HEK293 (cell line): ENCODE data around the gene GGNBP2.

Experiments used
- CTCF ChIA-PET: fragments of 350-600 bp; formaldehyde crosslinking; extraction: SDS; loops from one replicate; lab custom pipeline; 2021; ENCODE audit warnings: antibody characterized with exemption; lab: Yijun Ruan, JAX
- POLR2A ChIA-PET: fragments of 300-600 bp; formaldehyde crosslinking; extraction: SDS; loops from one replicate; lab custom pipeline; 2020; ENCODE audit warnings: antibody characterized with exemption, inconsistent platforms; lab: Yijun Ruan, JAX
- H3K27ac ChIP-seq: fragments of 200-500 bp; sonication (Bioruptor generic); 2 replicates; pipeline ENCODE4 v1.5.1; 2014; ENCODE audit warnings: low read depth, low read length, control low read depth, inconsistent platforms; ENCODE audit errors: extremely low read depth
- H3K36me3 ChIP-seq, 2 experiments: fragments of 200-500 bp in 1 of 2; sonication (Bioruptor generic) in 1 of 2; 1 replicate in 1 of 2; 2 replicates in 1 of 2; pipeline ENCODE4 v1.5.1; 2014 to 2017; ENCODE audit warnings: inconsistent platforms in 2 of 2, low read length in 2 of 2; ENCODE audit not compliant: control insufficient read depth in 2 of 2, insufficient read depth in 1 of 2
- H3K4me1 ChIP-seq: fragments of 200-500 bp; sonication (Bioruptor generic); 2 replicates; pipeline ENCODE4 v1.5.1; 2014; ENCODE audit warnings: mild to moderate bottlenecking, low read length, inconsistent platforms; ENCODE audit not compliant: control insufficient read depth, insufficient read depth
- H3K4me3 ChIP-seq: 2 replicates; pipeline ENCODE4 v1.5.1; 2011; ENCODE audit warnings: low read depth, mild to moderate bottlenecking, control low read depth, low read length, moderate library complexity
- H3K9me3 ChIP-seq: fragments of 200-500 bp; sonication (Bioruptor generic); 2 replicates; pipeline ENCODE4 v1.5.1; 2014; ENCODE audit warnings: low read depth, low read length, inconsistent platforms; ENCODE audit not compliant: control insufficient read depth, insufficient read depth
- EGR2 ChIP-seq: fragments of 450-650 bp; formaldehyde crosslinking; IDR thresholded peaks from 2 replicates; pipeline ENCODE4 v1.5.1; 2016; ENCODE audit warnings: low read depth, missing biosample characterization, missing genetic modification characterization
- KLF8 ChIP-seq: fragments of 450-650 bp; formaldehyde crosslinking; IDR thresholded peaks from 2 replicates; pipeline ENCODE4 v1.5.1; 2016; ENCODE audit warnings: missing biosample characterization, missing genetic modification characterization
- MZF1 ChIP-seq: fragments of 450-650 bp; formaldehyde crosslinking; IDR thresholded peaks from 2 replicates; pipeline ENCODE4 v1.5.1; 2017; ENCODE audit warnings: missing biosample characterization, missing genetic modification characterization, borderline replicate concordance
- SCRT2 ChIP-seq: fragments of 450-650 bp; formaldehyde crosslinking; IDR thresholded peaks from 2 replicates; pipeline ENCODE4 v1.5.1; 2016; ENCODE audit warnings: missing biosample characterization, missing genetic modification characterization
- SP3 ChIP-seq: fragments of 450-650 bp; formaldehyde crosslinking; IDR thresholded peaks from 2 replicates; pipeline ENCODE4 v1.5.1; 2016; ENCODE audit warnings: missing biosample characterization, missing genetic modification characterization
- ZNF112 ChIP-seq: fragments of 450-650 bp; formaldehyde crosslinking; IDR thresholded peaks from 2 replicates; pipeline ENCODE4 v1.5.0; 2017; ENCODE audit warnings: missing biosample characterization, missing genetic modification characterization
- ZNF121 ChIP-seq: fragments of 450-650 bp; formaldehyde crosslinking; IDR thresholded peaks from 2 replicates; pipeline ENCODE4 v1.5.1; 2016; ENCODE audit warnings: missing biosample characterization, missing genetic modification characterization
- ZNF184 ChIP-seq: fragments of 450-650 bp; IDR thresholded peaks from 2 replicates; pipeline ENCODE4 v1.5.1; 2018; ENCODE audit warnings: missing biosample characterization, mild to moderate bottlenecking, missing genetic modification characterization
- ZNF19 ChIP-seq: fragments of 450-650 bp; formaldehyde crosslinking; IDR thresholded peaks from 2 replicates; pipeline ENCODE4; 2016; ENCODE audit warnings: missing biosample characterization, missing genetic modification characterization, low read depth
- ZNF302 ChIP-seq: fragments of 450-650 bp; formaldehyde crosslinking; IDR thresholded peaks from 2 replicates; pipeline ENCODE4 v1.5.1; 2016; ENCODE audit warnings: missing biosample characterization, missing genetic modification characterization, low read depth
- ZNF394 ChIP-seq: fragments of 450-650 bp; formaldehyde crosslinking; IDR thresholded peaks from 2 replicates; pipeline ENCODE4 v1.5.1; 2016; ENCODE audit warnings: missing biosample characterization, missing genetic modification characterization, mild to moderate bottlenecking, moderate library complexity, borderline replicate concordance
- ZNF549 ChIP-seq: fragments of 450-650 bp; IDR thresholded peaks from 2 replicates; pipeline ENCODE4 v1.5.1; 2018; ENCODE audit warnings: missing biosample characterization, missing genetic modification characterization, mild to moderate bottlenecking, inconsistent platforms, moderate library complexity
- ZNF558 ChIP-seq: fragments of 450-650 bp; formaldehyde crosslinking; IDR thresholded peaks from 2 replicates; pipeline ENCODE4 v1.5.1; 2016; ENCODE audit warnings: missing biosample characterization, missing genetic modification characterization
- ZNF623 ChIP-seq: fragments of 450-650 bp; formaldehyde crosslinking; IDR thresholded peaks from 2 replicates; pipeline ENCODE4 v1.5.1; 2016; ENCODE audit warnings: missing biosample characterization, missing genetic modification characterization
- ZNF626 ChIP-seq: fragments of 450-650 bp; sonication (Bioruptor Pico); formaldehyde crosslinking; IDR thresholded peaks from 2 replicates; pipeline ENCODE4 v1.5.1; 2018; ENCODE audit warnings: missing biosample characterization, missing genetic modification characterization, inconsistent platforms
- ZNF791 ChIP-seq: fragments of 450-650 bp; formaldehyde crosslinking; IDR thresholded peaks from 2 replicates; pipeline ENCODE4 v1.5.1; 2016; ENCODE audit warnings: missing biosample characterization, missing genetic modification characterization
- TF ChIP-seq, protein P1 (sequence below): fragments of 450-650 bp; IDR thresholded peaks from 2 replicates; pipeline ENCODE4 v1.5.1; 2018; ENCODE audit warnings: missing biosample characterization, missing genetic modification characterization
- TF ChIP-seq, protein P2 (sequence below): fragments of 450-650 bp; formaldehyde crosslinking; IDR thresholded peaks from 2 replicates; pipeline ENCODE4 v1.5.1; 2017; ENCODE audit warnings: missing biosample characterization, missing genetic modification characterization
- TF ChIP-seq, protein P3 (sequence below): fragments of 450-650 bp; formaldehyde crosslinking; conservative IDR thresholded peaks from 2 replicates; pipeline ENCODE4 v1.5.1; 2016; ENCODE audit warnings: low read depth, missing biosample characterization, missing genetic modification characterization
- TF ChIP-seq, protein P4 (sequence below): fragments of 450-650 bp; formaldehyde crosslinking; IDR thresholded peaks from 2 replicates; pipeline ENCODE4 v1.5.1; 2016; ENCODE audit warnings: missing biosample characterization, missing genetic modification characterization

Gene GGNBP2

DNA sequence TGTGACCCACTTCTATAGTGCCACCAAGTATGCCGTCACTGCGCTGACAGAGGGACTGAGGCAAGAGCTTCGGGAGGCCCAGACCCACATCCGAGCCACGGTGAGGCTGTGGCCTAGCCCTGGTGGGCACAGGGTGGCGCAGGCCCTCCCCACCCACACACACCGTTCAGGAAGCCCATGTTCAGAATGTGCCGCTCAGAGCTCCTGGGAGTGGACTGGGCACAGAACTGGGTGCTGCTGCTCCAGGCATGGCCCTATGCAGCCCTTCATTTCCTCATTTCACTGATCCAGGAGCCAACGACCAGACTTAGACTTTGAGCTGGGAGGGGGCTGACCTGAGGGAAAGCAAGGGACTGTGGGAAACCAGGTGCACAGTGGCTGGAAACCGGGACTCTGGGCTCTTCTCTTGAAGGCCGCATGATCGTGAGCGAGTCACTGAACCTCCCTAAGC, 54.3 kb downstream of the GGNBP2 start (continued):
- TF ChIP-seq, protein P1, sequence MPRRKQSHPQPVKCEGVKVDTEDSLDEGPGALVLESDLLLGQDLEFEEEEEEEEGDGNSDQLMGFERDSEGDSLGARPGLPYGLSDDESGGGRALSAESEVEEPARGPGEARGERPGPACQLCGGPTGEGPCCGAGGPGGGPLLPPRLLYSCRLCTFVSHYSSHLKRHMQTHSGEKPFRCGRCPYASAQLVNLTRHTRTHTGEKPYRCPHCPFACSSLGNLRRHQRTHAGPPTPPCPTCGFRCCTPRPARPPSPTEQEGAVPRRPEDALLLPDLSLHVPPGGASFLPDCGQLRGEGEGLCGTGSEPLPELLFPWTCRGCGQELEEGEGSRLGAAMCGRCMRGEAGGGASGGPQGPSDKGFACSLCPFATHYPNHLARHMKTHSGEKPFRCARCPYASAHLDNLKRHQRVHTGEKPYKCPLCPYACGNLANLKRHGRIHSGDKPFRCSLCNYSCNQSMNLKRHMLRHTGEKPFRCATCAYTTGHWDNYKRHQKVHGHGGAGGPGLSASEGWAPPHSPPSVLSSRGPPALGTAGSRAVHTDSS (tag by site-specific recombination) = no peak
- no peak for TF ChIP-seq ZNF549 (tag by site-specific recombination)
- no peak for TF ChIP-seq ZNF558
- no peak for TF ChIP-seq ZNF19
- TF ChIP-seq EGR2 = no peak
- no peak for TF ChIP-seq ZNF626
- TF ChIP-seq, all 188 proteins: peak for 0

DNA sequence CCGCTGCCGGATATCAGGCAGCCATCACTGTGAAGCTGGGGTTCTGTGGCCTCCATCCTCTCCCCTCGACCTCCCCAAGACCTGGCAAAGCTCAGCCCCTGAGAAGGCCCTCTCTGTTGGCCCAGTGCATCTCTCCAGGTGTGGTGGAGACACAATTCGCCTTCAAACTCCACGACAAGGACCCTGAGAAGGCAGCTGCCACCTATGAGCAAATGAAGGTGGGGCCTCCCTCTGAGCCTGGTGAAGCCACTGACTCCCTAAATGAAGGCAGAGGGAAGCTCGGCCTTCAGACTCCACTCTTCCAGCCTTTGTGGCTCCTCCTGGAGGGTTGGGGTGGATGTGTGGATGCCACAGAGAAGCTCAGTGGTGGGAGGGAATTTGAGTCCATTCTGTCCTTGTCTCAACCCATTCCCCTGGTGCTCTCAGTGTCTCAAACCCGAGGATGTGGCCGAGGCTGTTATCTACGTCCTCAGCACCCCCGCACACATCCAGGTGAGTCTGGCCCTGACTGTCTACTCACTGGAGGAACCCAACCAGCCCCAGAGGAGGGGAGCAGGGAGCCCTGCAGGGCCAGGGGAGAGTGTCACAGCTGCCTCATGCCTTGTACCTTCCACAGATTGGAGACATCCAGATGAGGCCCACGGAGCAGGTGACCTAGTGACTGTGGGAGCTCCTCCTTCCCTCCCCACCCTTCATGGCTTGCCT, 55.0 kb downstream of the GGNBP2 start:
- H3K9me3 ChIP-seq = no peaks in the 10 kb centered on the region
- H3K36me3 ChIP-seq = peaks cover 4 to 58% of the 10 kb centered on the region in 2 experiments; a peak in 2 of 3 replicates
- ChIA-PET POLR2A (interaction anchor here (1.0 to 3.8 kb wide), 2 partner anchors 8 to 54 kb away, joined by 3 to 42 read pairs; partner anchors contain the start of genes DHRS11 and GGNBP2), CTCF (interaction anchor here (0.5 to 3.6 kb wide), 3 partner anchors 12 to 786 kb away, joined by 3 to 18 read pairs (median 3); no protein-coding TSS in a partner anchor)
- TF ChIP-seq ZNF394 (tag by site-specific recombination) (no peak), ZNF623 (tag by site-specific recombination) (no peak), ZNF121 (tag by site-specific recombination) (no peak), ZNF302 (no peak), KLF8 (no peak), ZNF791 (tag by site-specific recombination) (no peak), SCRT2 (tag by site-specific recombination) (no peak), ZNF184 (tag by site-specific recombination) (no peak), SP3 (tag by site-specific recombination) (no peak), ZNF112 (tag by site-specific recombination) (no peak), MZF1 (tag by site-specific recombination) (no peak)
- TF ChIP-seq, protein P2, sequence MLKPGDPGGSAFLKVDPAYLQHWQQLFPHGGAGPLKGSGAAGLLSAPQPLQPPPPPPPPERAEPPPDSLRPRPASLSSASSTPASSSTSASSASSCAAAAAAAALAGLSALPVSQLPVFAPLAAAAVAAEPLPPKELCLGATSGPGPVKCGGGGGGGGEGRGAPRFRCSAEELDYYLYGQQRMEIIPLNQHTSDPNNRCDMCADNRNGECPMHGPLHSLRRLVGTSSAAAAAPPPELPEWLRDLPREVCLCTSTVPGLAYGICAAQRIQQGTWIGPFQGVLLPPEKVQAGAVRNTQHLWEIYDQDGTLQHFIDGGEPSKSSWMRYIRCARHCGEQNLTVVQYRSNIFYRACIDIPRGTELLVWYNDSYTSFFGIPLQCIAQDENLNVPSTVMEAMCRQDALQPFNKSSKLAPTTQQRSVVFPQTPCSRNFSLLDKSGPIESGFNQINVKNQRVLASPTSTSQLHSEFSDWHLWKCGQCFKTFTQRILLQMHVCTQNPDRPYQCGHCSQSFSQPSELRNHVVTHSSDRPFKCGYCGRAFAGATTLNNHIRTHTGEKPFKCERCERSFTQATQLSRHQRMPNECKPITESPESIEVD (tag by site-specific recombination) = no peak
- TF ChIP-seq, protein P3, sequence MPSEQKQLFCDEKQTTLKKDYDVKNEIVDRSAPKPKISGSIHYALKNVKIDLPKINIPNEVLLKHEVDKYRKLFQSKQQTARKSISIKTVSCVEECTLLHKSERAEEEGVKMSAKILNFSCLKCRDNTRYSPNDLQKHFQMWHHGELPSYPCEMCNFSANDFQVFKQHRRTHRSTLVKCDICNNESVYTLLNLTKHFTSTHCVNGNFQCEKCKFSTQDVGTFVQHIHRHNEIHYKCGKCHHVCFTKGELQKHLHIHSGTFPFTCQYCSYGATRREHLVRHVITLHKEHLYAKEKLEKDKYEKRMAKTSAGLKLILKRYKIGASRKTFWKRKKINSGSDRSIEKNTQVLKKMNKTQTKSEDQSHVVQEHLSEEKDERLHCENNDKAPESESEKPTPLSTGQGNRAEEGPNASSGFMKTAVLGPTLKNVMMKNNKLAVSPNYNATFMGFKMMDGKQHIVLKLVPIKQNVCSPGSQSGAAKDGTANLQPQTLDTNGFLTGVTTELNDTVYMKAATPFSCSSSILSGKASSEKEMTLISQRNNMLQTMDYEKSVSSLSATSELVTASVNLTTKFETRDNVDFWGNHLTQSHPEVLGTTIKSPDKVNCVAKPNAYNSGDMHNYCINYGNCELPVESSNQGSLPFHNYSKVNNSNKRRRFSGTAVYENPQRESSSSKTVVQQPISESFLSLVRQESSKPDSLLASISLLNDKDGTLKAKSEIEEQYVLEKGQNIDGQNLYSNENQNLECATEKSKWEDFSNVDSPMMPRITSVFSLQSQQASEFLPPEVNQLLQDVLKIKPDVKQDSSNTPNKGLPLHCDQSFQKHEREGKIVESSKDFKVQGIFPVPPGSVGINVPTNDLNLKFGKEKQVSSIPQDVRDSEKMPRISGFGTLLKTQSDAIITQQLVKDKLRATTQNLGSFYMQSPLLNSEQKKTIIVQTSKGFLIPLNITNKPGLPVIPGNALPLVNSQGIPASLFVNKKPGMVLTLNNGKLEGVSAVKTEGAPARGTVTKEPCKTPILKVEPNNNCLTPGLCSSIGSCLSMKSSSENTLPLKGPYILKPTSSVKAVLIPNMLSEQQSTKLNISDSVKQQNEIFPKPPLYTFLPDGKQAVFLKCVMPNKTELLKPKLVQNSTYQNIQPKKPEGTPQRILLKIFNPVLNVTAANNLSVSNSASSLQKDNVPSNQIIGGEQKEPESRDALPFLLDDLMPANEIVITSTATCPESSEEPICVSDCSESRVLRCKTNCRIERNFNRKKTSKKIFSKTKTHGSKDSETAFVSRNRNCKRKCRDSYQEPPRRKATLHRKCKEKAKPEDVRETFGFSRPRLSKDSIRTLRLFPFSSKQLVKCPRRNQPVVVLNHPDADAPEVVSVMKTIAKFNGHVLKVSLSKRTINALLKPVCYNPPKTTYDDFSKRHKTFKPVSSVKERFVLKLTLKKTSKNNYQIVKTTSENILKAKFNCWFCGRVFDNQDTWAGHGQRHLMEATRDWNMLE (tag by site-specific recombination) = no peak
- TF ChIP-seq, protein P4, sequence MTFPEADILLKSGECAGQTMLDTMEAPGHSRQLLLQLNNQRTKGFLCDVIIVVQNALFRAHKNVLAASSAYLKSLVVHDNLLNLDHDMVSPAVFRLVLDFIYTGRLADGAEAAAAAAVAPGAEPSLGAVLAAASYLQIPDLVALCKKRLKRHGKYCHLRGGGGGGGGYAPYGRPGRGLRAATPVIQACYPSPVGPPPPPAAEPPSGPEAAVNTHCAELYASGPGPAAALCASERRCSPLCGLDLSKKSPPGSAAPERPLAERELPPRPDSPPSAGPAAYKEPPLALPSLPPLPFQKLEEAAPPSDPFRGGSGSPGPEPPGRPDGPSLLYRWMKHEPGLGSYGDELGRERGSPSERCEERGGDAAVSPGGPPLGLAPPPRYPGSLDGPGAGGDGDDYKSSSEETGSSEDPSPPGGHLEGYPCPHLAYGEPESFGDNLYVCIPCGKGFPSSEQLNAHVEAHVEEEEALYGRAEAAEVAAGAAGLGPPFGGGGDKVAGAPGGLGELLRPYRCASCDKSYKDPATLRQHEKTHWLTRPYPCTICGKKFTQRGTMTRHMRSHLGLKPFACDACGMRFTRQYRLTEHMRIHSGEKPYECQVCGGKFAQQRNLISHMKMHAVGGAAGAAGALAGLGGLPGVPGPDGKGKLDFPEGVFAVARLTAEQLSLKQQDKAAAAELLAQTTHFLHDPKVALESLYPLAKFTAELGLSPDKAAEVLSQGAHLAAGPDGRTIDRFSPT (tag by site-specific recombination) = no peak
- H3K4me1 ChIP-seq = peaks cover 9% of the 10 kb centered on the region; the same call in 1 of the 2 replicates
- H3K27ac ChIP-seq = no peak overlapping the region
- no peak overlapping the region for H3K4me3 ChIP-seq
